Stimulated activated naive CD4-positive, alpha-beta T cell (primary cell): ENCODE results near the gene RAB3D.
"Not testable (repeated sequence)": the region's sequence is repeated elsewhere in the genome, so short reads cannot be mapped to it uniquely, and the experiment has no call there.

ENCODE experiments used
- DNase-seq, 6 experiments: peaks; one replicate each; lab custom pipeline; 2025; lab: John Stamatoyannopoulos, UW

The RAB3D gene, protein sequence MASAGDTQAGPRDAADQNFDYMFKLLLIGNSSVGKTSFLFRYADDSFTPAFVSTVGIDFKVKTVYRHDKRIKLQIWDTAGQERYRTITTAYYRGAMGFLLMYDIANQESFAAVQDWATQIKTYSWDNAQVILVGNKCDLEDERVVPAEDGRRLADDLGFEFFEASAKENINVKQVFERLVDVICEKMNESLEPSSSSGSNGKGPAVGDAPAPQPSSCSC

DNA sequence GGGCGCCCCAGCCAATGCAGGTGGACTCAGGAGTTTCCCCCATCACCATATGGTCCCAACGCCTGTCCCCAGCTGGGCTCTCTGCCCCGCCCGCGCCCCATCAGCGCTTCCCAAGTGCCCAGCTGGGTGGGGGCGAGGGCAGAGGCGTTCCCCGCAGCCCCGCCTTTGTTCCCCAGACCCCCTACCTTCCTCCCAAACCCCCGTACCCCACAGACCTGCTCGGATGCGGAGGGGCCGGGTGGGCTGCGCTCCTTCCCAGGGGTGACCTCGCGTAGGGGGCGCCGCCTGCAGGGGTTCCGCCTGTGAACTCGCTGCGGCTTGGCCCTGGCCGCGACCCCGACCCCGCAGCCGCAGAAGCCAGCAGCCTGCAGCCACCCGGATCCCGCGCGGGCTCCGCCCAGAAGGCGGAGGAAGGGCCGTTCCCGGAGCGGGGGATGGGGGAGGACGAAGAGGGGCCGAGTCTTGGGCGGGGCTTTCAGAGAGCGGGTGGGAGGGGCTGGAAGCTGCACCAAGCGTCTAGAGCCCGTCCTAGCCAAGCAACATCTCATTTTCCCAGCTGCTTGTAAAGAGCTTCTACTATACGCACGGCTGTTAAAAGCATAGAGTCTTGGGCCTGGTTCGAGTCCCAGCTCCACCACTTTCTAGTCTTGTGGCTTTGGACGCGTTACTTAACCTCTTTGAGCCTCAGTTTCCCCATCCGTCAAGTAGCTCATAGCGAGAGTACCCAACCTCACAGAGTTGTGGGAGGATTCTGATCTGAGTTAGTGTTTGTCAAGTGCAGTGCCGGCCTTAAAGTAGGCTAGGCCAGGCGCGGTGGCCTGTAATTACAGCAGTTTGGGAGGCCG is at the start of gene RAB3D:
Gene RAB3D (minus strand): TSS at position 404 of the 845 bp plus-strand sequence. CDS start 2,258 bp downstream, outside the sequence.
- peak; percentile 31 to 72 (median 54) for DNase-seq

DNA sequence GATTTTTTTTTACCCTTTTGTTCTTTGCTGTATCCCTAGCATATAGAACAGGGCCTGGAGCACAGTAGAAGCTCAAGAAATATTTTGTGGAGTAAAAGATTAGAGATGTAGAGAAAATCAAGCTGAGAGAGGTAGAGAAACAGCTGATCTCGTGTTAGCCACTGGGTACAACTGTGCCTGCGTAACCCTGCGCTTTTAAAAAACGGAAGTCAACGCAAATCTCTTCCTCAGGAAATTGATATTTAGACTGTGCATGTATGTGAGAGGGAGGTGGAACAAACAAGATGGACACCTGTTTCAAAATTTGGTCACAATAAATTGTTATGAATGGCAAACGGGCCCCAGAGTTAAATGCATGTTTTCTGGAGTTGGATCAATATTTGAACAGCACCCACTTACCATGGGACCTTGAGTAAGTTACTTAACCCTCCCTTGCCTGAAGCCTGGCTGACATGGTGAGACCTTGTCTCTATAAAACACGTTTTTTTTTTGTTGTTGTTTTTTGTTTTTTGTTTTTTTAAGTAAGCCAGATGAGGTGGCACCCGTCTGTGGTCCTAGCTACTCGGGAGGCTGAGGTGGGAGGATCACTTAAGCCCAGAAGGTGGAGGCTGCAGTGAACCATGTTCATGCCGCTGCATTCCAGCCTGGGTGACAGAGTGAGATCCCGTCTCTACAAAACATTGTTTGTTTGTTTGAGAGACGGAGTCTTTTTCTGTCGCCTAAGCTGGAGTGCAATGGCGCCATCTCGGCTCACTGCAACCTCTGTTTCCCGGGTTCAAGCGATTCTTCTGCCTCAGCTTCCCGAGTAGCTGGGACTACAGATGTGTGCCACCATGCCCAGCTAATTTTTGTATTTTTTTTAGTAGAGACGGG is 47.9 kb upstream of the RAB3D start:
- DNase-seq = peak in 2 of 6 experiments; percentile 15 to 35

DNA sequence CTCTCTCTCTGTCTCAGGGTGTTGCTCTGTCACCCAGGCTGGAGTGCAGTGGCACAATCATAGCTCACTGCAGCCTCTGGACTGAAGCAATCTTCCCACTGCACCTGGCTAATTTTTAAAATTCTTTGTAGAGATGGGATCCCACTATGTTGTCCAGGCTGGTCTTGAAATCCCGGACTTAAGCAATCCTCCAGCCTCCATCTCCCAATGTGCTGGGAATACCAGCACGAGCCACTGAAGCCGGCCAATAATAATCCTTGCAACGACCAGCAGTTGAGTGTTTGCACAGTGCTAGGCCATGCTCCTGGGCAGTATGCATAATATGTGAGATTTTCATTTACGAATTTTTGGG is 45.3 kb upstream of the RAB3D start:
- no peak for DNase-seq

DNA sequence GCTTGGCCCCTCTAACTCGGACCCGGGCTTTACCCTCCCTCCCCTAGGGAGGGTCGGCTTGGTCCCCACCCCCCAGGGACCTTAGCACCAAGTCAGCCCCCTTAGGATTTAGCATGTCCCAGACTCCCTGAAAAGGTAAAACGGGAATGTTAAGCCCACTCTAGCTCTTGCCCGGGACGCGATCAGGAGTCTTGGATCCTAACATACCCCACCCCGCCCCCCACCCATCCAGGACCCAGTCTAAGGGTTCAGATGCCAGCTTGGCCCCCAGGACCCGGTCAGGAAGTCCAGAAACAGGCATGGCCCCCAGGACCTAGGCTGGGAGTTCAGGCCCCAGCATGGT is 44.2 kb upstream of the RAB3D start:
- no peak for DNase-seq

DNA sequence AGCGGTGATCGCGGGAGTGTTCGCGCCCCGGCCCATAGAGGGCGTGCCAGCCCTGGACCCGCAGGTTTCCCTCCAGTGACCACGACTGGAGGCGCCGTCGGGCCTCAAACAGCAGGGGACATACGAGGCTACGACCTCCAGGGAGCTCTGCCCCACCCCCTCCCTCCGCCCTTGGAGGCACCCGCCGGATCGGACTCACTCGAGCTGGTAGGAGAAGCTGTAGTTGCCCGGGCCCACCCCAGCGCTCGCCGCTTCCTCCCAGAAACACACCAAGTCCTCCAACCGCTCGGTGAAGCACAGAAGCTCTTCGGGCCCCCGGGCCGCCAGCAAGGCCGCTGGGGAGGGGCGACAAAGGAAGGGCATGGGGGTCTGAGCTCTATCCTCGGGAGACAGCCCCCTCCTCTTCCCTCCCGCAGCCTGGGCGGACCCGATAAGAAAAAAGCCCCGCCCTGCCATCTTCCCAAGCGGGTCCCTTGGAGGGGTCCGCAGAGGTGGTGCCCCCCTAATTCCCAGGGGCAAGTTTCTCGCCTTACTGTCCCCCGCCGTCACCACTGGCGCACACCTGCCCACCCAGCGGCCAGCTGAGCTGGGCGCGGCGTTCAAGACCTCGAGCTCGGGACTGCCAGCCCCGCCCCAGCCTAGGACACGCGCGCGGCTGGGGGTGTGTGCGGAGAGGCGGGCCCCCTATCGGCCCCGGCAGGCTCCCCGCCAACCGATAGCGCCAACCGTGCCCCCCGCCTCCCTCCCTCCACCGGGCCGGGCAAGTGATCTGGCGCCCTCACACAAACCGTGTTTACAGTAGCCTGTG is 43.6 kb upstream of the RAB3D start:
- peak in 4 of 6 experiments; percentile 14 to 32 (median 27) for DNase-seq

DNA sequence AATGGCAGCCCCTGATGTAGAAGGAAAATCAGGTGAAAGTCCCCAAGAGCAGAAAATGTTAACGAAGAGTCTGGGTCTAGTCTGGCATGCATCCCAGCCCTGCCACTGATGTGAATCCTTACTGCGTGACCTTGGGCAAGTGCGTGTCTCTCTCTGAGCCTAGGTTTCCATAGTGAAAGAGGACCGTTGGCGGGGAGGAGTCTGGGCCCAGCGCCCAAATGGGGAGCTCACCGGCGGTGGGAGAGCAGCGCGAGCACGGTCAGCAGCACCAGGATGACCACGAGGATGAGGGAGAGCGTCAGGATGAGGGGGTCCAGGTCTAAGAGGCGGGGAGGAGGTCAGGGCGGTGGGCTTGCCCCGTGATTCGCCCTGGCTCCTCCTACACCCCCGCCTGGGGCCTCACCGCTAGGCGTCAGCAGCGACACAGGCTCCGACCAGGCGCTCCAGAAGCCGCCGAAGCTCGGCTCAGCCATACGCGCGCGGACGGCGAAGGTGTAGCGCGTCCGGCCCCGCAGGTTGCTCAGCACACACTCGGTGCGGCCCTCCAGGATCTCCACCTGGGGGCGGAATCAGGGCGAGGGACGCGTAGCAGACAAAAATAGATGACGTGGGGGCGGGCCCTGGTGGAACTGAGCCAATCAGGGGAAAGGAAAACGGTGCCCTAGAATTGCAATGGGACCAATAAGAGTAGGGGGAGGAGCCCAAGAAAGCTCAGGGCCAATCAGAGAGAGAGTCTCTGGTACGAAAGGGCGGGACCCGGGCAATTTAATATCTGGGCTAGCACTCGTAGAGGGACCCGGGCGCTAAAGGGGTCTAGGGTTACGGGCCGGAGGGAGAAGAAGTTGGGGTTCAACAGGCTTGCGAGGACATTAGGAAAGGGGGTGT is 41.4 kb upstream of the RAB3D start:
- DNase-seq = peak; percentile 94 to 99 (median 97)

DNA sequence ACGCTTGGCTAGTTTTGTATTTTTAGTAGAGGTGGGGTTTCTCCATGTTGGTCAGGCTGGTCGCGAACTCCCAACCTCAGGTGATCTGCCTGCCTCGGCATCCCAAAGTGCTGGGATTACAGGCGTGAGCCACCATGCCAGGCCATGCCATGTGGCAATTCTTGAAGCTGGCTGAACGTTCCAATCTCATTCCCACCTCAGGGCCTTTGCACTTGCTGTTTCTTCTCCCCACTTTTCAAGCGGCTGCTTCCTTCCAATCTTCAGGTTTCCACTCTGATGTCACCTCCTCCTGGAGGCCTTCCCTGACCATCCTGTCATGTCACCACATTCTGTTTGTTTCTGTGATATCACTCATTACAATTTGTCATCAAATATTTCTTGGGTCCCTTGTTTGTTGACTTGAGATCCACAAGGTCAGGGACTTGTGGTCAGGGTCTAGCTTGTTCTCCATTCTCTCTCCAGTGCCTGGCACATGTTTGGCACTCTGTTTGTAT is 40.4 kb upstream of the RAB3D start:
- DNase-seq = no peak

DNA sequence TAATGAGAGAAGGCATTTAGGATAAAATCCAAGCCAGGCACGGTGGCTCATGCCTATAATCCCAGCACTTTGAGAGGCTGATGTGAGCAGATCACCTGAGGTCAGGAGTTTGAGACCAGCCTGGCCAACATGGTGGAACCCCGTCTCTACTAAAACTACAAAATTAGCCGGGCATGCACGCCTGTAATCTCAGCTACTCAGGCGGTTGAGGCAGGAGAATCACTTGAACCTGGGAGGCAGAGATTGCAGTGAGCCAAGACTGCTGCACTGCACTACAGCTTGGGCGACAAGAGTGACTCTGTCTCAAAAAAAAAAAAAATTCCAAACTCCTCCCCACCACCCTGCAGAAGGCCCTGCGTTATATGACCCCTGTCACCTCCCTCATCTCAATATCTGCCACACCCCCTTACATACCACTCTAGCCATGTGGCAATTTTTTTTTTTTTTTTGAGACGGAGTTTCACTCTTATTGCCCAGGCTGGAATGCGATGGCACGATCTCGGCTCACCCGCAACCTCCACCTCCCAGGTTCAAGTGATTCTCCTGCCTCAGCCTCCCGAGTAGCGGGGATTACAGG is 39.9 kb upstream of the RAB3D start:
- not testable (repeated sequence) for DNase-seq

DNA sequence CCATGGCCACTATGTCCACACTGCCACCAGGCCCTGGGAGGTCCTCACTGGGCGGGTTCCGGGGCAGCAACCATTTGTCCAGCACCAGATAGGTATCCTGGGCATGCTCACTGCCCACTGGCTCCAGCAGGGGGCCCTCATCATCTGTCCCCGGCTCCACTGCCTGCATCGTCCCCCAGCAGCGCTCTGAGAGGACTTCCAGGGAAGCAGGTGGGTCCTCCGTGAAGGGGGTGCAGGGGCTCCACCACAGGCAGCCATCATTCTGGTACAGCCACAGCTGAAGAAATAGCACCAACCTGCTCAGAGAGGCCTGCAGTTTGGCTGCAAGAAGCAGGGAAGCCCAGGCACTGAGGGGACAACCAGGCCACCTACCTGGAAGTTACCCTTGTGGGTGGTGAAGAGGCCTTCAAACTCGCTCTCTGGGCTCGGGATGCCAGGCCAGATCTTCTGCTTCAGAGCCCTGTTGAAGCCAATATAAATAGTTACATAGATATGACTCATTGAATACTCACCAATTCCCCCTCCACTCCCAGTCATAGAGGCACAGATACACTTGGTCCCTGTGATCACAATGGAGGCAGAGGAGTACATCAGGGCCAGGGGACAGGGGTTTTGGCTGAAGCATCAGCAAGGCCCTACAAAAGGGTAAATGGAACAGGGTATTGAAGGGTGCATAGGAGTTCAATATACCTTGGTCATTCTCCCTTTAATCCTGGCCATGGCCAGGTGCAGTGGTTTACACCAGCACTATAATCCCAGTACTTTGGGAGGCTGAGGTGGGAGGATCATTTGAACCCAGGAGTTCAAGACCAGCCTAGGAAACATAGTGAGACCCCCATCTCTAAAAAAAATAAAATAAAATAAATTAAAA is 39.1 kb upstream of the RAB3D start:
- no peak for DNase-seq

DNA sequence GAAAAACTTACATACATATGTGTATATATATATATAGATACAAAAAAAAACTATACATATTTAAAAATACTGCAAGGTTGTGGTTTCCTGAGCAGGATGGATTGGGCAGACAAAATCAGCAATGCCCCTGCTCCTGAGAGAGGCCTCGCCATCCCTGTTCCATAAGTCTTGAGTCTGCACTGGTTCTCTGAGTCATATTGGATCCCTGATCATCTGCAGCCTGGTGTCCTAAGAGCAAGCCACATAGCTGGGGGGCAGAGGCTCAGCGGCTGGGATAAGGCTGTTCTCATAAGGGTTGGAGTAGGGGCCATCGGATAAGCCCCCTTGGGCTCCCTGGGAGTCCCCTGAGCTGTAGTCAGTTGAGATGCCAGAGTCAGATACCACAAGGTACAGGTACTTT is 38.3 kb upstream of the RAB3D start:
- no peak for DNase-seq

DNA sequence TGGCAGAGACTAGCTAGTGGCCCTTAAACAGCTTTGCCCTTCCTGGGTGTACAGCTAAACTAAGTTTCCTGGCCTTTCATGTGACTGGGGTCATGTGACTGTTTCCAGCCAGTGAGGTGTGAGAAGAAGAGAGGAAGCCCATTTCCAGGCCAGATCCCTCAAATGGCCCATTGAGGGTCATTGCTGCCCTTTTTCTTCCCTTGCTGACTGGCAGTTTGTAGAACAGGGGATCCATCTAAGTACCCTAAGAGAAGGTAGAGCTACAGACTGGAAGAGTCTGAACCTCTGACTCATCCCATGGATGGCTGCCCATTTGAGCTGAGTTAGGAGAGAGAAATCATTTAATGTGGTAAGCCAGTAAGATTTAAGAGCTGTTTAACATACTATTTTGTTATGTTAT is 37.8 kb upstream of the RAB3D start:
- DNase-seq = no peak

DNA sequence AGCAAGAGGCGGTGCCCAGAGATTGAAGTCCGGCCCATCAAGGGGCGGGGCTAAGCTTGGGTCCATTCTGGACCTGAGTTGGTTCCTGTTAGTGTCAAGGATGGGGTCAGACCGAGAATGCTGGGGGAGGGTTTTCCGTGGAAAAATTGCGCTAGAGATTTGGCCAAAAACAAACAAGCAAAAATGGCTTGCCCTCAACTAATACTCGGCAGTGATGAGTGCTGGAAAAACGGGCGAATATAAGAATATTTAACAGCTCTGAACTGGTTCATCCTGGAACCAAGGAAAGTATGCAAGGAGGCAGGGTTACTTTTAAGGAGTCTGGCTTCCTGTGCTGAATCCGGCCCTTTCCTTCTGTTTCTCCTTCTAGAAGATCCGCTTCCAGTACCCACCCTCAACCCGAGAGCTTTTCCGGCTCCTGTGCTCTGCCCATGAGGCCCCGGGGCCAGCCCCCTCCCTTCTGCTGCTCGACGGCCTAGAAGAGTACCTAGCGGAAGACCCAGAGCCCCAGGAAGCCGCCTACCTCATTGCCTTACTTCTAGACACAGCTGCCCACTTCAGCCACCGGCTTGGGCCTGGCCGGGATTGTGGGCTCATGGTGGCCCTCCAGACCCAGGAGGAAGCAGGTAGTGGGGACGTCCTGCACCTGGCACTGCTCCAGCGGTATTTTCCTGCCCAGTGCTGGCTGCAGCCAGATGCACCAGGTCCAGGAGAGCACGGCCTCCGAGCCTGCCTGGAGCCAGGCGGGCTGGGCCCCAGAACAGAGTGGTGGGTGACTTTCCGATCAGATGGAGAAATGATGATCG is 35.9 kb upstream of the RAB3D start:
- DNase-seq = peak; percentile 58 to 89 (median 76)

DNA sequence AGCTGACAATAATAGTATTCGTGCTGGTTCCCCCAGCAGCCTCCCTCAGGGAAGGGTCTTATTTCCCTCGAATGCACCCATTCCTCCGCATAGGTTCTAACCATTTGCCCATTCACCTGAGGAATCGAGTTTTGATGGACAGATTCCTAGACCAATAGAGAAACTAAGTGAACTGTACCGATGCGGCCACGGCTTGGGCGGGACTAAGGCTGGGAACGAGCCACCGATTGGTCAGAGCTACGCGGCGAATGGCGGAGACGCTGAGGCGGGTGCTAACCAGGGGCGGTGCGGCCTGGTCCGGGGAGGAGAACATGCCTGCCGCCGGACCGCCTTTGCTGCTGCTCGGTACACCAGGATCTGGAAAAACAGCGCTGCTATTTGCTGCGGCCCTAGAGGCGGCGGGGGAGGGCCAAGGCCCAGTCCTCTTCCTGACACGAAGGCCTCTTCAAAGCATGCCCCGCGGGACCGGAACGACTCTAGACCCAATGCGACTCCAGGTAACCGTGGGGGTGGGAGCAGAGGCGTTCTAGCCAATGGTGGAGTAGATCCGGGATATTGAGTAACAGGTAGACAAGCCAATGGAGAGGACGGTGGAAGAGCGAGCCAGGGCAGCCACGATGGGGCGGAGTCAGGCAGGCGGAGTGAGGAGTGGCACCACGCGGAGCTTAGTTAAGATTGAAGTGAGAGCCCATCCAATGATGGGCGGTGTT is 35.1 kb upstream of the RAB3D start, which contains the start of gene SWSAP1:
Gene SWSAP1 (plus strand): TSS at position 234 of the 710 bp plus-strand sequence. CDS start 15 bp downstream, at position 249.
- peak; percentile 94 to 100 (median 98) for DNase-seq

DNA sequence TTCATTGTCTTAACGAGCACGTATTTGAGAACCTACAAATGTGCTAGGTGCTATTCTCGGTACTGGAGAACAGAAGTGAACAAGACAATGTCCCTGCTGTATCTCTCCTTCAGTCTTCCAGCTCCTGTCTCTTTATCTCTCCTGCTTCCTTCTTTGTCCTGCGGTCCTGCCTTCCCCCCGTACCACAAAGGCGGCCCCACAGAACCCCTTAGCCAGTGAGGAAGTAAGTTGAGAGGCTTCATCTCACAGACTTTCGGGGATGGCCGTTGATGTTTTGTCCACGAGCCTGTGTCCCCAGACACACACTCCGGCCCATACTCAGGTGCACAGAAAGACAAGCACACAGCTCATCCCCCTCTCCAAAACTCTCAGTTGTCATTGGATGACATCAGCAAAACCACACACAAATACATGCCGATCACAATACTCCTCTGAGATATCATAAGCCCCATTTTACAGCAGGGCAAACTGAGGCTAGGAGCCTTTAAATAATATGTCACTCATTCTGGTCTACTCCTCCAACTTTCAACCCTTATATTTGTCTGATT is 34.5 kb upstream of the RAB3D start:
- no peak for DNase-seq

DNA sequence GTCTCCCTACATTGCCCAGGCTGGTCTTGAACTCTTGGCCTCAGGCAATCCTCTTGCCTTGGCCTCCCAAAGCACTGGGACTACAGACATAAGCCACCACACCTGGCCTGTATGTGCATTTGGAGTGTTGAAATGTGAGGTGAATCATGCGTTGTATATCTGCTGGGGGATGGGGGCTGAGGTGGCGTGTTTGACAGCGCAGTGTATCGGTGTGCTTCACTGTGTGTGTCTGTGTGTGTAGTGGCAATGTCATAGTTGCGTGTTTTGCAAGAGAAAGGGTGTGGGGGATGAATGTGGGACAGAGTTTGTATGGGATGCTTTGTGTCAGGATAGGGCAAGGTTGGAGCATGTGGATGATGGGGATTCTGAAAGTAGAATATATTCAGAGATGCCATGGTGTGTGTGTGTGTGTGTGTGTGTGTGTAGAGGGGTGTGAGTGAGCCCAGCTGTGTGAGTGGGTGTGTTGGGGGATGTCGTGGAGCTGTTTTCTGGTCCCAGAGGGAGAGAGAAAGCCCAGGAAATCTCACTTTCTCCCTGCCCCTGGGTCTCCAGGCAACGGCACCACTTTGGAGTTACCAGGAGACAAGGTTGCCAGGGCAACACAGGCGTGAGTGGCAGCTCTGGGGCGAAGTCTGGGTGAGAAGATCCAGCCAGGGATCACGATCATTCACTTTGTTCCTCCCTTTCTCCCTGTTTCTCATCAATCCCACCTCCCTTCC is 33.9 kb upstream of the RAB3D start:
- no peak for DNase-seq

DNA sequence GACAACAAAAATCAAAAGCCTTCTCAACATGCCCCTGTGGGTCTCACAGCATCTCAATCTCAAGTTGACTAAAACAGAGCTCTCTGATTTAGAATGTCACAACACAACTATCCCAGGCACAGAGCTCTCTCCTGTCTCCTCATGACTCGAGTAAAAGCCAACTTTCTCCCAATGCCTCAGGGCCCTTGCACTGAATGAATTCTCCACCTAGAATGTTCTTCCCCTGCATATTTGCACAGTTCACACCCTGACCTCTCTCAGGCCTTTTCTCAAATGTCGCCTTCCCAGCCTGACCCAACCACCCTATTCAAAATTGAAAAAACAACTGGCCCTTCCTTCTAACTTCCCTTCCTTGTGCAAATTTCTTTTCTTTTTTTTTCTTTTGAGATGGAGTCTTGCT is 31.3 kb upstream of the RAB3D start:
- DNase-seq = no peak

DNA sequence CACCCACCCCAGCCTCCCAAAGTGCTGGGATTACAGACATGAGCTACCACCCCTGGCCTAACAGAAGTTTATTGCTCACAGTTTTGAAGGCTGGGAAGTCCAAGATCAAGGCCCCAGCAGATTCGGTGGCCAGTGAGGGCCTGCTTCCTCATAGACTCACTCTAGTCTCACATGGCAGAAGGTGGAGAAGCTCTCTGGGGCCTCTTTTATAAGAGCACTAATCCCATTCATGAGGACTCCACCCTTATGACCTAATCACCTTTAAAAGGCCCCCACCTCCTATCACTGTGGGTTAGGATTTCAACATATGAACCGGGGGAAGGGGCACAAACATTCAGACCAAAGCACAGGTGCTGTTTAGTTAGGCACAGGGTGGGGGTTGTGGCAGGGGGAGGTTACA is 28.1 kb upstream of the RAB3D start:
- DNase-seq = no peak
